MM.1S (cell line): ENCODE results near the gene WDR76.

Experiments
- CTCF ChIP-seq: fragments of 300-600 bp; sonication (generic); IDR thresholded peaks from 2 replicates; pipeline ENCODE4 v1.5.1; 2016; ENCODE audit warnings: antibody characterized with exemption, low read length, mixed read lengths
- EZH2phosphoT487 ChIP-seq: fragments of 300-600 bp; sonication (generic); IDR thresholded peaks from 2 replicates; pipeline ENCODE4 v1.6.1; 2018; ENCODE audit warnings: antibody characterized with exemption, low read length

GRCh38 chr15:43799945-43800285 is 26.9 kb upstream of the WDR76 start, which contains the start of gene SERINC4:
- TF ChIP-seq CTCF: no peak
- no peak for TF ChIP-seq EZH2phosphoT487
